Activated naive CD4-positive, alpha-beta T cell (primary cell): Measurements from ENCODE around the gene FNDC3A.
"Not testable (repeated sequence)": the region's sequence is repeated elsewhere in the genome, so short reads cannot be mapped to it uniquely, and the experiment has no call there.

ENCODE experiments used
- DNase-seq, 4 experiments: peaks; one replicate each; lab custom pipeline; 2025; lab: John Stamatoyannopoulos, UW

FNDC3A gene

GRCh38 chr13:48977286-48977625, 1.5 kb downstream of the FNDC3A start:
- no peak for DNase-seq

DNA sequence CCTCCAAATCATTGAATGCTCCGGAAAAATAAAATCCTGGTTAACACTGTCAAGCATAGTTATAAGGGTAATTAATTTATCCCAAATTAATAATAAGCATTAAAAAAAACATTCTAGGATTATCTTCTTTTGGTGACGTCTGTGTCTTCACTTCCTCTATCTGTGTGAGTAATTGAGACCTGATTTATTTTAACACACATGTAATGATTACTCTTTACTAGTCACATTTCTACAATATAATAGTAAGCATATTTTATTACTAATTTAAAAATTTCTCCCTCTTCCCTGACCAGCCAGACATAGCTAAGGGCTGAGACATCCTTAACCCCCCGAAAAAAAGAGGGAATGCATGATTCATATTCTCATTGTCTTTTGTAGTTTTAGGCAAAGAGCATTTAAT, 2.3 kb downstream of the FNDC3A start:
- no peak for DNase-seq

DNA sequence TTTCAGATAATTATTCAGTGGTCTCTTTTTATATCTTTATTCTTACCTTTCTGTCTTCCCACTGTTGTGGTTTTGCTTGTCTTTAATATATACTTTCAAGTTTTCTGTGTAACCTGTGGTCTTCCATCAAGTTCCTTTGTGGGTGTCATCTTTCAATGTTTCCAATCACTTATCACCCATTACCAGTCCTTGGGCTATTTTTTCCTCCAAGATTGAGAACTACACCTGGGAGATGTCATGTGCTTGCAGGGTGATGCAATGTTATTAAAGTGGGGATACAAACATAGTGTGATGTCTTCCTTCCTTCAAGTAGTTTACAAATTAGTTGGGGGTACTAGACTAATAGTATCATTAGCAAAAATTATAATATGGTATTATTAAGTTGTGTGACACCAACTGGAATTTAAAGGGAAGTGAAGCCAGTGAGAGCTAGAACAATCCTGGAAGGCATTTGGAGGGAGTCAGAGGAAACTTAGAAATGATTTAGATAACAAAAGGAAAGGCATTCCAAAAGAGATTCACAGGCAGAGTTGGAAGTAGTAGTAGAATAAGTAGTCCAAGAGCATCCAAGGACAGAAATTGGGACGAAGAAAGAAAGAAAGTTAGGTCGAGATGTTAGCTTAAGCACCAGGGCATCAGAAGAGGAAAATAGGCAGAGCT, 3.4 kb downstream of the FNDC3A start:
- no peak for DNase-seq

DNA sequence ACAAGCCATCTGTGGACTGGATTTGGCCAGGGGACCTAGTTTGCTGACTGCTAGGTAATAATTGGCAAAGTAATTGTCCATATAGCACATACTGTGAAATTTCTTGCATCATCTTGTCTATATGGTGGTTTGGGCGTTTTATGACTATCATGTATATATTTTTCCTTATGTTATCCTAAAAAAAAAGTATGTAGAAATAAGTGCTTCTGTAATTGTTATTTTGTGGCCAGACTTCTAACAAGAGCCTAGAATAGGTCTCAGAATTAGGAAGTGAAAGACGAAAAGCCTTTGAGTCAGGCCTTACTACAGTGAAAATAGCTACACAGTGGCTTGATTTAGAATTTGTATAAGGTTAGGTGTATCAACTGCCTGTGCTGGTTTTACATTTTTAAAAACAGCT, 4.2 kb downstream of the FNDC3A start:
- DNase-seq = no peak

- no peak for DNase-seq
These were observed 7.6 kb downstream of the FNDC3A start for GRCh38 chr13:48983331-48983730.

DNA sequence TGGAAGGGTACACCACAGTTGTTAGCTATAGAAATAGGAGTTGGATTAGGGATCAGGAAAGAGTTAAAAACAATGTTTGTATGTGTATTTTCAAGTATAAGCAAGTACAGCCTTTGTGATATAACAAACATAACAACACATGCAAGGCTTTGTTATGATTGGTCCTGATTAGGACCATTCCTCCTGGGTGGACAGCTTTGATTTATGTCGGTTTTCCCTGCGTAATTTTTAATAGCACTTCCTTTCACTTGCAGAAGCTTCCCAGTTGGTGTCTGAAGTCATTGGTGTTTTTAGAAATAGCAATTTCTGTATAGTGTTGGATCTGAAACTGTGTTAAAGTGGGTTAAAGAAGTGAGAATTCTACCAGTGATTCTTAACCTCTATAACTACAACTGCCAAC, 10.0 kb downstream of the FNDC3A start:
- no peak for DNase-seq

- DNase-seq = no peak
These were observed 15.2 kb downstream of the FNDC3A start for GRCh38 chr13:48990900-48991299.

DNA sequence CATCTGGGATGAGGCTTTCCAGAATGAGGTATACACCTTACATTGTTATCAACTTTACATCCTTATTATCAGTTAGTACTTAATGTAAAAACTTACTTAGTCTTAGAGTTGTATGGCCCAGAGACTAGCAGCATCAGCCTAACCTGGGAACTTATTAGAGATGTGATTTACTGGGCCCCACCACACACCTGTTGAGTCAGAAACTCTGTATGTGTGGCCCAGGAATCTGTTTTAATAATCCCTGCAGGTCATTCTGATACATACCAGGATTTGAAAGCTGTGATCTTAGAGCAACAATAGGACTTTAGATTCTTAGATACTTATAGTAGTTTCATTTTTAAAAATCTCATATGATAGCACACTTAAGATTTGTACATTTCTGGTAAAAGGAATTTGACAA, 17.4 kb downstream of the FNDC3A start:
- DNase-seq = no peak

DNA sequence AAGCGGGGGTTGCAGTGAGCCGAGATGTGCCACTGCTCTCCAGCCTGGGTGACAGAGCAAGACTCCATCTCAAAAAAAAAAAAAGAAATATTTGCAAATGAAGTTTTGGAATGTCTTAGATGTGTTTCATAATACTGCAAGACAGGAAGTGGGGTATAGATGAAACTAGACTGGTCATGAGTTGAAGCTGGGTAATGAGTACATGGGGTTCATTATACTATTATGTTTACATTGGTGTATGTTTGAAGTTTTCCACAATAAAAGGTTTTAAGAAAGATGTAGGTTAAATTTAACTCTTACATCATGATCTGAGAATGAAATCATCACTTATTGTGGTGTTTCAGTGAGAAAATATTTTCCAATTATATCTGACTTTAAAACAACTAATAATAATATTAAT, 19.0 kb downstream of the FNDC3A start:
- DNase-seq = no peak

GRCh38 chr13:48998641-48999292, 23.1 kb downstream of the FNDC3A start:
- DNase-seq = no peak

DNA sequence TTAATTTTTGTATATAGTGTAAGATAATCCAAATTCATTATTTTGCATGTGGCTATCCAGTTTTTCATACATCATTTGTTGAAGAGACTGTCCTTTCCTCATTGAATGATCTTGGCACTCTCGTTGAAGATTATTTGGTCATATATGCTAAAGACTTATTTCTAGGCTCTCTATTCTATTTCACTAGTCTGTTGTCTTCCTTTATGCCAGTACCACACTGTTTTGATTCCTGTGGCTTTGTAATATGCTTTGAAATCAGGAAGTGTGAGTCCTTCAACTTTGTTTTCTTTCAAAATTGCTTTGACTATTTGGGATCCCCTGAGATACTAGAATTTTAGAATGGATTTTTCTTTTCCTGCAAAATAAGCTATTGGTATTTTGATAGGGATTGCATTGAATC, 24.5 kb downstream of the FNDC3A start:
- DNase-seq = no peak

DNA sequence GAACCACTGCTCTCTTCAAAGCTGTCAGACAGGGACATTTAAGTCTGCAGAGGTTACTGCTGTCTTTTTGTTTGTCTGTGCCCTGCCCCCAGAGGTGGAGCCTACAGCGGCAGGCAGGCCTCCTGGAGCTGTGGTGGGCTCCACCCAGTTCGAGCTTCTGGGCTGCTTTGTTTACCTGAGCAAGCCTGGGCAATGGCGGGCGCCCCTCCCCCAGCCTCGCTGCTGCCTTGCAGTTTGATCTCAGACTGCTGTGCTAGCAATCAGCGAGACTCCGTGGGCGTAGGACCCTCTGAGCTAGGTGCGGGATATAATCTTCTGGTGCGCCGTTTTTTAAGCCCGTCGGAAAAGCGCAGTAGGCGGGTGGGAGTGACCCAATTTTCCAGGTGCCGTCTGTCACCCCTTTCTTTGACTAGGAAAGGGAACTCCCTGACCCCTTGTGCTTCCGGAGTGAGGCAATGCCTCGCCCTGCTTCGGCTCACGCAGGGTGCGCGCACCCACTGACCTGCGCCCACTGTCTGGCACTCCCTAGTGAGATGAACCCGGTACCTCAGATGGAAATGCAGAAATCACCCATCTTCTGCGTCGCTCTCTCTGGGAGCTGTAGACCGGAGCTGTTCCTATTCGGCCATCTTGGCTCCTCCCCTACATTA, 43.4 kb downstream of the FNDC3A start:
- DNase-seq = not testable (repeated sequence)

- DNase-seq = no peak
These were observed 44.6 kb downstream of the FNDC3A start for GRCh38 chr13:49020328-49020727.

DNA sequence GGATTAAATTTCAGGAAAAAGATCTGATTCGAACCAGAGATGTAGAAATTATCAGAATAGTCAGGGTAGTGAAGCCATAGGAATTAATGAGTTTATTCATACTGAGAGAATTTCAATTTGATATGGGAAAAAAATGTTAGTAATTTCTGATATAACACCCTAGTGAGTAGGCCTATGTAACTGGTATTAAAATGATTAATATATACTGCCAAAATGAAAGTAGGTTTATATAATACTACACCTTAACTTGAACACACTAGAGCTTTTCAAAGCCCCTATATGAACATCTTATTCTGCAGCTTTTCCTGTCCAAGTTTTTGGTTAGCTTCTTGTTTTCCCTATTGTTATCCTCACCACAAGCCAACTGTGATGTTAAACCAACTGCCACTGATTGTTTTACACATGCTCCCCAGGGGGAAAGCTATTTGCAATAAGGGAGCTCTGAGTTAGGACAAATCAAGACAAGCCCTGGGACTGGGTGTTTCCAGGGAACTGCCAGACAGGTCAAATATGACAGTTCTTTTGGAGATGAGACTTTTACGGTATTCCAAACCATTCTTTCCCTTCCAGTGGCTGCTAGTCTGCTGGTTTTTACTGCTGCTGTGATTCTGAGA, 45.3 kb downstream of the FNDC3A start:
- DNase-seq = no peak

DNA sequence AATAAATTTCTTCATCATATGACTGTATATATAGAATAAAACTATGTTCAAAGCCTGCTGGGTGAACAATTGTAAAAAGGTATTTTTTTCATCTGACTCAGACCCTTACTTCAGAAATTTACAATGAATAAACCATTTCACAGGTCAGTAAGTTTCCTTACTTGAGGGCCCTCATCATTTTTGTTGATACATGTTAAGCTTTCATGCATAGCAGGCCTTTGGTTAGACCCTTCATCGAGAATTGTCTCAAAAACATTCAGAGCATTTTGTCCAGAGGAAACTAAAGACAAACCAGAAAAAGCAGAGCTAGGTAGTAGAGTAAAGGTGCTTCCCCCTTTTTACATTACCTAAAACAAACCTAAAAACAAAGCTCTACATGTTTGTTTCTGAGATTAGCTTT, 46.2 kb downstream of the FNDC3A start:
- DNase-seq = no peak

DNA sequence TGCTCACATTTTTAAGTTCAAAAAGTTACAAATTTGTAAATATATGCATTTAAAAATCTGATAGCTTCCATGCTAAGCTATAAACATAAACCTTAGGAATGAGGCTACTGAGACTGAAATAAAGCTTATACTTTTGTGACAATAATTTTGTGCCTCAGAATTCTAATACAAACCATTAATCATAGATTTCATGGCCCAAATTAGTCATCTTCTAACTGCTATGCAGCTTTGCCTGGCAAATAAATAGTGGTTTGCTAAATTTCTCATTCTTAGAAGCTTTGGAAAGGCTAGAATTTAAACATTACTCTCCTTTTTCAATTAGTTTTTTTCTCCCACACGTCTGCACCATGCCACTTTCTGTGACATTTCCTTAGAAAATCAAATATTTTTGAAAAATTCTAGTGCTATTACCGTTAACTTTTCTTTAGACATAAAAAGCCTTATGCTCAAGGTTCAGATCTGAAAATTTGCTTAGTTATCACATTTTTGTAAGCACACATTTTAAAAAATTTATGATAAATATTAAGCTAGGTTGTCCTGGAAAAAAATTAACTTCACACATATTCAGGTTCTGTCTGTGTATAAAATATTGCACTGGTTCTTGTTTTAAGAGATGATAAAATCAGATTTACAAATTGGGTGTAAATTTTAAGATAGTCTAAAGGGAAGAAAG, 46.9 kb downstream of the FNDC3A start:
- DNase-seq = no peak

GRCh38 chr13:49023431-49023830, 47.7 kb downstream of the FNDC3A start:
- DNase-seq = no peak

GRCh38 chr13:49026851-49027250, 51.1 kb downstream of the FNDC3A start:
- no peak for DNase-seq

DNA sequence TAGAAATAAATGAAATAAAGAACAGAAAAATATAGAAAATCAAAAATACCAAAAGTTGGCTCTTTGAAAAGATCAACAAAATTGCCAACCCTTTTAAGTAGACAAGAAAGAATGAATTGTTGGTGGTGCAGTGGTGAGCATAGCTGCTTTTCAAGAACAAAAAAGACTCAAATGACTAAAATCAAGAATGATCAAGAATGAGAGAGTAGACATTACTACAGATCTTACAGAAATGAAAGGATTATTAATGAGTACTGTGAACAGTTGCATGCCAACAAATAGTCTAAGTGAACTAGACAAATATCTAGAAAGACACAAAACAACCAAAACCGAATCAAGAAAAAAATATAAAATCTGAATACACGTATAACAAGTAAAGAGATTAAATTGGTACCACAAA, 53.9 kb downstream of the FNDC3A start:
- no peak for DNase-seq

DNA sequence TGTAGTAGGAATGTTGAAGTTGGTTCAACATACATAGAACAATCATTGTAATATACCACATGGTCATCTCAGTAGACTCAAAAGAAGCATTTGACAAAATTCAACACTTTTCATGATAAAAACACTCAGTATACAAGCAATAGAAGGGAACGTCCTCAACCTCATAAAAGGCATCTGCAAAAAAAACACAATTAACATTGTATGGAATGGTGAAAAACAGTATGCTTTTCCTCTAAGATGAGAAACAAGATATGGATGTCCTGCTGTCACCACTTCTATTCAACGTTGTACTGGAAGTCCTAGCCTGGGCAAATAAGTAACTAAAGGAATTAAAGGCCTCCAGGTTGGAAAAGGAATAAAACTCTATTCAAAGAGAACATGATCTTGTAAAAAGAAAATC, 54.5 kb downstream of the FNDC3A start:
- DNase-seq = no peak

DNA sequence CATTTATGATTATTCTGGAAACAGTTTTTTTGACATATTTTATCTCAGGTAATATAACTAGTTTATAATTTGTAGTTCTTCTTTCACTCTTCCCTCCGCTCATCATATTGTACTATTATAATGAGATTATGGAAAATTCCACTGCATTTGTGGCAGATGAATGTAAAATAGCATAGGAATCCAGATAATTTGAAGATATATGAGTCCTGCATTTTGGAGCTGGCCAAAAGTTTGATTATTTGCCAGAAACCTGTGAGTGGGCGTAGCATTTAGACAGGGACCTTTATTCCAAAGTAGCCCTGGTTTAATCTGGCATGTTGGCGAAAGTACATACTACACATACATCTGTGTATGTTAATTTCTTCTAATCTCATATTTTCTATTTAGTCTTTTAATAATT, 65.2 kb downstream of the FNDC3A start:
- DNase-seq = no peak

GRCh38 chr13:49042476-49042875, 66.8 kb downstream of the FNDC3A start:
- no peak for DNase-seq

DNA sequence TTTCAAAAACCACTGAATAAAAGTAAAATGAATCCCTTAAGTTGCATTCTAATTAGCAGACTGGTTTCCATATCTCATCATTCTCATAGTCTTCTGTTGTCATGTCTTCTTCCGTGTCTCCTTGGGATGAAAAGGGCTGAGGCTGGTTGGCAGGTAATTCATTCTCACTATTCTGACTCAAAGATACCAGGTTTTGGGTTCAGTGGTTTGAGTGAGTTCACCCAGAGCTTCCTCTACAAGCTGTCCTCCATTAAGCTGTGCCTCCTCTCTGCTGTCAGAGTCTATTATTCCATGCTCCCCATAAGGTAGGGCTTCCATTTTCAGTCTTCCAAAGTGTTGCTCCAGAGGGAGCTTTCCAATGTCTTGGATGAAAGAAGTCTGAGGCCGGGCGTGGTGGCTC, 68.3 kb downstream of the FNDC3A start:
- no peak for DNase-seq
